Ammon's horn (tissue), 1 donor: Measurements from ENCODE around the gene CPLX1.

Experiments
- DNase-seq: peaks from one replicate; pipeline ENCODE4 v3.0.0-alpha.2; 2016; ENCODE audit warnings: low spot score

The CPLX1 gene

GRCh38 chr4:855880-856224, 29.9 kb upstream of the CPLX1 start:
- DNase-seq = no peak

DNA sequence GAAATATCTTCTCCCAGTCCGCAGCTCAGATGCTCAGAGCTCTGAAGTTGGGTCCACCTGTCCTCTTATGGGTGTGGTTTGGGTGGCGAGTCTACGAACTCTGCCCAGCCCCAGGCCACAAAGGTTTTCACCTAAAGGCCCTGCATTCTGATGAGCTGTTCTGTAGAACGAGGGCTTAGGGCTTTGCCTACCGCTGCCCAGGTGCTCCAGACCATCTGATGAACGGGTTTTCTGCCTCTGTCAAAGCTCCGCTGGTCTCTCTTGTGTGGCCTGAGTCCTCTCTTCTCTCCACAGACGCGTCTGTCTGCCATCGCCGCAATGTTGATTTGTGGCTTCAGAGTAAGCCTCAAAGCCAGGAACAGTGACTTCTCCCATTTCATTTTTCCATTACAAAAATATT, 28.4 kb upstream of the CPLX1 start:
- DNase-seq = no peak

DNA sequence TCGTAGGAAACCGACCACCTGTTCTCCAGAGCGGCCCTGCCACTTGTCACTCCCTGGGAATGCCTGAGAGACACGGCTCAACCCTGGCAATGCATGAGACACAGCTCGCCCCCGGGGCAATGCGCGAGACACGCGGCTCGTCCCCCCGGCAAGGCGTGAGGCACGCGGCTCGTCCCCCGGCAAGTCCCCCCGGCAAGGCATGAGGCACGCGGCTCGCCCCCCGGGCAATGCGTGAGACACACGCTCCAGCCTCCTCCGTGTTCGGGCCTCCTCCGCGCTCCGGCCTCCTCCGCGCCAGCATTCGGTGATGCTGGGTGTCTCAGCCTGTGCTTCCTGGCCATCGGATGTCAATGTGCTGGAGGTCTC, 27.5 kb upstream of the CPLX1 start:
- DNase-seq = no peak

- DNase-seq = no peak
Measured at GRCh38 chr4:851701-852430, 25.9 kb upstream of the CPLX1 start.

DNA sequence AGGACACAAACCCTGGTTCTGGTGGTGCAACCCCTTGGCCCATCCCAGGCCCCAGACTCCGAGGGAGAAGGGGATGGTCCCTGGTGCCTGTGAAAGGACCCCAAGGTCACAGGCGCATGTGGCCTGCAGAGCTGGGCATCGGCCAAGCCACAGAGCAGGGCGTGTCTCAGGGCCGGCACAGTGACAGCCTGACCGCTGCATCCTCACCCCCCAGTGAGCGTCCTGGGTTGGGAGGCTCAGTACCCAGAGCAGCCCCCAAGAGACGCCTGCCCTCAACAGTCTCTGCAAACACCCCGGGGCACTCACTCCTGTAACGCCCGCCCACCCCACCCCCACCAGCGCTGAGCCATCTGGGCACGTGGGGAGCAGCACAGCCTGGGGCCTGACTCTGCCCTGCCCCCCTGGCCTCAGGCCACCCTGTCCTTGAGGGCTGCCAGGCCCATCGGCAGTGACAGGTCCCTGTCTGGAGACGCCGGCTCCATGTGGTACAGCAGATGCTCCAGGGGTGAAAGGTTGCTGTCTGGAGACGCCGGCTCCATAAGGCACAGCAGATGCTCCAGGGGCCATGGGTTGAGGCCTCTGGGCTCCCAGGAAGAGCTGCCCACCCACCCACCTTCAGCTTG, 24.5 kb upstream of the CPLX1 start:
- DNase-seq = no peak

DNA sequence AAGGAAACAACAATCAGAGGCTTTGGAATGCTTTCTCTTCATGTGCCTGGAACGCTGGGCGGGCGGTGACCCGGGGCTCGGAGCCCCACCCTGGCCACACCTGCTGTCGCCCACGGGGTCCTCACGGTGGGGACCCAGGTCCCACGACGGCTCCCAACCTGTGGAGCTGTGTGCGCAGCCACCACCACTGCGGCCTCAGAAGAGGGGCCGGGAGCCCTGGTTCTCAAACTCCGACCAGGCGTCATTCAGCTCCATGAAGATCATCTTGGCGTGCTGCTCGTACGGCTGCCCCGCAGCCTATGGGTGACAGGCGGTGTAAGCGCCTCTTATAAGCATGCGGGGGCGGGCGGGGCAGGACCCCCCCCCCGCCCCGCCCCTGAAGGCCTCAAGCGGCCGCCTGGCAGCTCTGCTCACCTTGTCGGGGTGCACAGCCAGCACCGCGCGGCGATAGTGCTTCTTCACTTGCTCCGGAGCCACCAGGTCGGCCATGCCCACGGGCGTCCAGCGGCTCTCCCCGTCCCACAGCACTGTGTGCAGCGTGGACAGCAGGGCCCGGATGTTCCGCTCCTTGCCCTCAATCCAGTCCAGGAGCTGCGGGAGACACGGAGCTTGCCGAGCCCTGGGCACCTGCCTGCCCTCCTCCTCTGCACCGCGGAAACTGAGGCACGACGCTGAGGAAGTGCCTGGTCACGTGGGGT, 23.7 kb upstream of the CPLX1 start:
- DNase-seq = no peak

GRCh38 chr4:848803-849477, 23.0 kb upstream of the CPLX1 start:
- DNase-seq = no peak

DNA sequence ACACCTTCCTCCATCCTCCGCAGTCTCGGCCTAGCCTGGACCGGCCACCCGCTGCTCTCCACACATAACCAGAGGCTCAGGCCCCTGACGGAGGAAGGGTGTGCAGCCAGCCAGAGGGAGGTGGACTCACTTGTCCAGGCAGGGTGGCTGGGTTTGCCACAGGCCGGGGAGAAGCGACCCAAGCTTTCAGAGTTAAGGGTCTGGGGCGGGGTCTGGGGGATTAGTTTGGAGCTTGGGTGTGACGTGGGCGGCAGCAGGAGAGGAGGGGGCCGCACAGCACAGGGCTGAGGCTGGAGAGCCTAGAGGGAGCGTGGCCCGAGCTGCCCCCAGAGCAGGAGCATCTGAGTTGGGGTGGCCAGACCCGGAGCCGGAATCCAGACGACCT, 22.4 kb upstream of the CPLX1 start:
- DNase-seq = no peak

- DNase-seq = no peak
Measured at GRCh38 chr4:845836-846251, 19.9 kb upstream of the CPLX1 start.

DNA sequence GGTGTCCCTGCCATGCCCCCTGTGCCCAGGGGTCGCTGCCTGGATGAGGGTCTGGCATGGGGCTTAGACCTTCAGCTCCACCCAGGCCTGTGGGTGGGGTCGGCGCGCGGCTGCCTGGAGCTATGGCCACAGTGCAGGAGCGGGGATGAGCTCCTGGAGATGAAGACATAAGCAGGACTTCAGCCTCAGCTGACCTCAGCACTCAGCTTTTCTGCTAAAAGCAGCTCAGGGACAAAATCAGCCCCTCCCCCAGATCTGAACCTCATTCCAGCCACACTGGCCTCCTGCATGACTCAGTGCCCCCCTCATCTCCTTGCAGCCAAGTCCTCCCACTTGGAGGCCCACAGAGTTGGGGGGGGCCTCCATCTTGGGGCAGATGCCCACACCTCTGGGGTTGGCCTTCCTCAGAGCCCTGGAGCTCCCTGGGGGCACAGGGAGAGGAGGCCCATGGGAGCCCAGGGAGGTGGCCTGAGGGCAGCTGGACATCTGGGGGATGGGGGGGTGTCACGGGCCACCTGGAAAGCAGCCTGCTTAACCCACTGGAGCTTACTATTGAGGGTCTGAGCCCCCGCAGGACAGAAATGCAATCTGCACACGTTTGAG, 19.4 kb upstream of the CPLX1 start:
- DNase-seq = no peak

GRCh38 chr4:844752-845232, 18.9 kb upstream of the CPLX1 start:
- no peak for DNase-seq

GRCh38 chr4:839675-840443, 13.9 kb upstream of the CPLX1 start:
- no peak for DNase-seq

DNA sequence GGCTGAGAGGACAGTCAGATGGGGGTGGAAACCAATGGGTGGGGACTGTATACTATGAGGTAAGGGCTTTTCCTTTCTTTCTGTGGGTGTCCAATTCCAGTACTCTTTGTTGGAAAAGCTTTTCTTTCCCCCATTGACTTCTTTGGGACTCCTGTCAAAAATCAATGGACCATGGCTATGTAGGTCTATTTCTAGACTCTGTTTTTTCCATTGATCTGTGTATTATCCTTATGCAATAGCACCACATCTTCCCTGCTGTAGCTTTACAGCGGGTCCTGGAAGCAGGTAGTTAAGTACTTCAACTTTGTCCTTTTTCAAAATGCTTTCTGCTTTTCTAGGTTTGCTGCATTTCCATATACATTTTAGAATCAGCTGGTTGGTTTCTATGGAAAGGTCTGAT, 11.8 kb upstream of the CPLX1 start:
- no peak for DNase-seq

GRCh38 chr4:836750-837301, 10.9 kb upstream of the CPLX1 start:
- no peak for DNase-seq

GRCh38 chr4:836003-836511, 10.1 kb upstream of the CPLX1 start:
- no peak for DNase-seq

DNA sequence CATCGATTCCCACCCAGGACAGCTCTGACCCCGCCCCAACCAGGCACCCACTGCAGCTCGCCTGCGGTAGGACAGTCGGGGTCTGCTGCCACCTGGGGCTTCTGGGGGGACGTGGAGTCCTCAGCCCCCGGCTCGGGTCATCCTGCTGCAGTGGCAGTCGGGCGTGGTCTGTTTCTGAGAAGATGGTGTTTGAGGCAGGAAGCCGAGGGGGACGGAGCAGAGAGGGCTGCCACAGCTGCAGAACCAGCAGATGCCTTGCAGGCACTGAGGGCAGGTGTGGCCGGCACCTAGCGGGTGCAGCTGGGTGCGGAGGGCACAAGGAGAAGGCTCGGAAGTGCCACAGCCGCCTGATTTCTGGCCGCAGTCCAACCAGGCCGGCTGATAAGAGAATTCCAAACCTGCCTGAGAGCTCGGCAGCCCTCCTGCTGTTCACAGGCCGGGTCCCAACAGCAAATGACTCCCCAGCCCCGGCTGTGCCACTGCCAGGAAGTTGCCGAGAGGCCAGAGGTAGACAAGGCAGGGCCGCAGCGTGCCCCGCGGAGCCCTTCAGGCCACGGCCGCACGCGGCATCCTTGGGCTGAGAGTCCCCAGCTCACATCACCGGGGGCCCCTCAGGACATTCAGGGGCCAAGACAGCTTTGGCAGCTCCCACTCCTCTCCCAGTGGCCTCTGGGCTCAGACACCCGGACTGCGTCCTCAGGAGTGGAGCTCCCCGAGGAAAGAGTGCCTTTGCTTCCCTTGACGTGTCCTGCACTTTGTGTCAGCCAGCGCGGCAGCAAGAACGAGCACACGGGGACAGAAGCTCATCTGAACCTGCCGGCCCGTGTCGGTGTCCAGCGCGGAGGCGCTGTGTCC, 9.4 kb upstream of the CPLX1 start:
- DNase-seq = no peak

GRCh38 chr4:834368-835147, 8.6 kb upstream of the CPLX1 start:
- DNase-seq = no peak

- no peak for DNase-seq
Measured at GRCh38 chr4:833731-834367, 7.9 kb upstream of the CPLX1 start.

- DNase-seq = no peak
Measured at GRCh38 chr4:833156-833555, 7.2 kb upstream of the CPLX1 start.
